Endothelial cell of umbilical vein (primary cell): ENCODE data around the gene SIX5. TPM values are rescaled to one million over a fixed set of nuclear protein-coding genes. Genes with fewer than 3 reads are reported as not detected.

Experiments
- BruUV-seq: library from RNA; stranded (reverse); fragments of 400-500 nt; replicated peaks from 2 replicates; lab custom pipeline; 2021; lab: Mats Ljungman, UMichigan
- CTCF ChIA-PET: fragments of 300-600, 350-600 bp; sonication (Branson Sonifier 250); formaldehyde crosslinking; loops from one replicate; lab custom pipeline; 2021; ENCODE audit warnings: antibody characterized with exemption, inconsistent platforms; lab: Charles Lee
- POLR2A ChIA-PET: fragments of 300-600, 350-600 bp; sonication (Branson Sonifier 250); formaldehyde crosslinking; loops from one replicate; lab custom pipeline; 2021; ENCODE audit warnings: antibody characterized with exemption, inconsistent platforms; lab: Charles Lee
- DNase-seq: peaks from one replicate; pipeline ENCODE4 v3.0.0-alpha.2; 2011; ENCODE audit warnings: low read depth, low spot score
- FAIRE-seq: peaks from 2 replicates; lab custom pipeline; 2011; peaks lifted over from hg19 to GRCh38; lab: Jason Lieb, UNC
- H2AFZ ChIP-seq: 2 replicates; pipeline ENCODE4 v1.6.0; 2012; ENCODE audit warnings: low read depth, low read length, control low read depth, inconsistent platforms
- H3K27ac ChIP-seq: 2 replicates; pipeline ENCODE4 v1.5.1; 2011; ENCODE audit warnings: low read depth, mild to moderate bottlenecking, control low read depth, low read length, moderate library complexity; ENCODE audit not compliant: insufficient read depth
- H3K27me3 ChIP-seq, 2 experiments: 2 replicates each; pipeline versions ENCODE4 v1.6.0 to v1.6.1; 2011; ENCODE audit warnings: low read length in 2 of 2, mixed read lengths in 1 of 2; ENCODE audit not compliant: control insufficient read depth in 2 of 2, insufficient read depth in 2 of 2
- H3K36me3 ChIP-seq, 2 experiments: 2 replicates in 1 of 2; 3 replicates in 1 of 2; pipeline ENCODE4 v1.5.1; 2011; ENCODE audit warnings: low read length in 2 of 2, mild to moderate bottlenecking in 1 of 2, moderate library complexity in 1 of 2; ENCODE audit not compliant: control insufficient read depth in 2 of 2, insufficient read depth in 2 of 2; ENCODE audit errors: extremely low read depth in 1 of 2
- H3K4me1 ChIP-seq: 3 replicates; pipeline ENCODE4 v1.5.1; 2011; ENCODE audit warnings: mild to moderate bottlenecking, low read length; ENCODE audit not compliant: control insufficient read depth, insufficient read depth; ENCODE audit errors: extremely low read depth
- H3K4me2 ChIP-seq: 2 replicates; pipeline ENCODE4 v1.6.1; 2011; ENCODE audit warnings: low read length, control low read depth, mixed read lengths; ENCODE audit not compliant: insufficient read depth
- H3K4me3 ChIP-seq, 3 experiments: fragments of 200-600 bp in 1 of 3; sonication (generic), shearing (Covaris generic) in 1 of 3; replicated peaks in 1 of 3; 2 replicates each; pipeline ENCODE4 v1.5.1; 2011 to 2016; ENCODE audit warnings: control low read depth in 3 of 3, low read length in 3 of 3, mild to moderate bottlenecking in 2 of 3, inconsistent platforms in 1 of 3, low read depth in 1 of 3, moderate library complexity in 1 of 3; ENCODE audit not compliant: insufficient read depth in 1 of 3
- H3K79me2 ChIP-seq: 2 replicates; pipeline ENCODE4 v1.6.0; 2012; ENCODE audit warnings: low read length, inconsistent platforms; ENCODE audit not compliant: control insufficient read depth, insufficient read depth
- H3K9ac ChIP-seq: replicated peaks from 2 replicates; pipeline ENCODE3; 2011; ENCODE audit warnings: low read length, control low read depth; ENCODE audit not compliant: insufficient read depth; ENCODE audit errors: extremely low read depth
- H3K9me1 ChIP-seq: replicated peaks from 3 replicates; pipeline ENCODE4 v1.6.0; 2011; ENCODE audit warnings: mild to moderate bottlenecking, low read length; ENCODE audit not compliant: control insufficient read depth, insufficient read depth; ENCODE audit errors: extremely low read depth
- H3K9me3 ChIP-seq: replicated peaks from 2 replicates; pipeline ENCODE4 v1.5.1; 2012; ENCODE audit warnings: low read length, inconsistent platforms; ENCODE audit not compliant: control insufficient read depth, insufficient read depth
- H4K20me1 ChIP-seq: replicated peaks from 2 replicates; pipeline ENCODE3; 2011; ENCODE audit warnings: mild to moderate bottlenecking, low read length; ENCODE audit not compliant: control insufficient read depth, insufficient read depth; ENCODE audit errors: extremely low read depth
- CTCF ChIP-seq, 2 donors: IDR thresholded peaks; 1 replicate in 1 of 2; 2 replicates in 1 of 2; pipeline ENCODE4 v1.5.1; 2011; ENCODE audit warnings: low read length in 2 of 2, mild to moderate bottlenecking in 2 of 2, moderate library complexity in 2 of 2, control low read depth in 1 of 2, inconsistent platforms in 1 of 2, low read depth in 1 of 2; ENCODE audit not compliant: insufficient read depth in 1 of 2; ENCODE audit errors: extremely low read depth in 1 of 2
- EZH2 ChIP-seq: IDR thresholded peaks from 2 replicates; pipeline ENCODE4 v1.6.1; 2012; ENCODE audit warnings: borderline replicate concordance, low read depth, mild to moderate bottlenecking, moderate library complexity, low read length, inconsistent platforms; ENCODE audit not compliant: severe bottlenecking
- FOS ChIP-seq: IDR thresholded peaks from 2 replicates; pipeline ENCODE4 v1.6.1; 2011; ENCODE audit warnings: mild to moderate bottlenecking, low read length, moderate library complexity, borderline replicate concordance; ENCODE audit not compliant: insufficient read depth
- GATA2 ChIP-seq: IDR thresholded peaks from 2 replicates; pipeline ENCODE4 v1.7.0; 2011; ENCODE audit warnings: low read depth, mild to moderate bottlenecking, moderate library complexity, mixed read lengths, low read length; ENCODE audit not compliant: insufficient read length, insufficient read depth
- JUN ChIP-seq: IDR thresholded peaks from 2 replicates; pipeline ENCODE4 v1.6.1; 2011; ENCODE audit warnings: borderline replicate concordance, low read depth; ENCODE audit not compliant: insufficient read length, insufficient read depth
- MAX ChIP-seq: IDR thresholded peaks from 2 replicates; pipeline ENCODE4 v1.6.1; 2011; ENCODE audit not compliant: insufficient read depth, insufficient read length
- MYC ChIP-seq: IDR thresholded peaks from one replicate; pipeline ENCODE4 v1.6.1; 2011; ENCODE audit warnings: mild to moderate bottlenecking, low read depth, low read length
- POLR2A ChIP-seq: IDR thresholded peaks from 2 replicates; pipeline ENCODE4 v1.6.1; 2012; ENCODE audit warnings: low read depth, mild to moderate bottlenecking, control low read depth, low read length
- POLR2AphosphoS5 ChIP-seq: IDR thresholded peaks from 2 replicates; pipeline ENCODE4 v1.6.1; 2012; ENCODE audit warnings: low read depth, mild to moderate bottlenecking, control low read depth, low read length, moderate library complexity; ENCODE audit not compliant: insufficient read depth
- dilution Hi-C: fragments of 300-500 bp; cut with MboI; formaldehyde crosslinking; loops from one replicate; pipeline ENCODE4 v1.15.0; 2019; ENCODE audit warnings: low sequenced_read_pairs; ENCODE audit not compliant: extremely low pct_ligation_motif_present
- intact Hi-C: fragments of 100-400 bp; cut with micrococcal nuclease; formaldehyde crosslinking; loops from one replicate; pipeline ENCODE4 v1.10.0; 2022
- polyA plus RNA-seq, 4 experiments: library from polyadenylated mRNA; depleted of rRNA in 3 of 4; stranded (reverse) in 3 of 4; unstranded in 1 of 4; fragments of >200 nt; gene quantifications; 2 replicates each; pipeline versions ENCODE4 v1.2.1 to v1.2.3, GENCODE V29; 2011 to 2012; ENCODE audit warnings: missing spikeins in 1 of 4
- total RNA-seq: library from RNA; stranded (reverse); gene quantifications from 2 replicates; pipeline ENCODE4 v1.2.3, GENCODE V29; 2021

Gene SIX5
- total and polyA plus RNA-seq, 2 donors (not counting 3 experiments of a cell fraction or from before 2014, with no cell fraction given), result 13.1 to 16.7 TPM

- no peaks in the 10 kb centered on the region for H3K79me2 ChIP-seq
- intact Hi-C loops, result no loop called here
- no peak for FAIRE-seq
- no peak overlapping the region for H2AFZ ChIP-seq
- DNase-seq, result no peak
- no peak overlapping the region for H3K4me2 ChIP-seq
- H3K27me3 ChIP-seq, result no peaks in the 10 kb centered on the region
- BruUV-seq, result no TSS peak
- no peaks in the 10 kb centered on the region for H4K20me1 ChIP-seq
- no peak overlapping the region for H3K4me3 ChIP-seq
- H3K9ac ChIP-seq, result no peak overlapping the region
- TF ChIP-seq GATA2 (no peak), MAX (no peak), CTCF (IDR thresholded peaks at IDR 0.05; ENCODE audit: extremely low read depth in 1 of 2, insufficient read depth in 1 of 2, low read depth in 1 of 2, low read length in 2 of 2) (no peak), EZH2 (no peak), FOS (no peak), POLR2AphosphoS5 (no peak), POLR2A (no peak), JUN (no peak), MYC (no peak)
- peaks cover 5% of the 10 kb centered on the region for H3K4me1 ChIP-seq
- ChIA-PET POLR2A (interaction anchor here (1.0 kb wide), 2 partner anchors 9 to 34 kb away, joined by 5 to 19 read pairs; partner anchors contain the start of gene DMWD), CTCF (interaction anchor here (0.6 to 5.0 kb wide), 8 partner anchors 9 to 150 kb away, joined by 3 to 66 read pairs (median 4); partner anchors contain the start of genes DMWD and SIX5)
- no peaks in the 10 kb centered on the region for H3K9me3 ChIP-seq
- no peaks in the 10 kb centered on the region for H3K9me1 ChIP-seq
- dilution Hi-C loops, result no loop called here
- H3K27ac ChIP-seq, result no peak overlapping the region
- H3K36me3 ChIP-seq, result peaks cover 4 to 17% of the 10 kb centered on the region in 2 experiments
Measured at GRCh38 chr19:45782820-45783785, 14.1 kb upstream of the SIX5 start.
